ENCODE data around the gene PIK3CD.
A peak's percentile ranks its signal among the peaks of the same experiment; 100 is the strongest.

Gene PIK3CD

DNA sequence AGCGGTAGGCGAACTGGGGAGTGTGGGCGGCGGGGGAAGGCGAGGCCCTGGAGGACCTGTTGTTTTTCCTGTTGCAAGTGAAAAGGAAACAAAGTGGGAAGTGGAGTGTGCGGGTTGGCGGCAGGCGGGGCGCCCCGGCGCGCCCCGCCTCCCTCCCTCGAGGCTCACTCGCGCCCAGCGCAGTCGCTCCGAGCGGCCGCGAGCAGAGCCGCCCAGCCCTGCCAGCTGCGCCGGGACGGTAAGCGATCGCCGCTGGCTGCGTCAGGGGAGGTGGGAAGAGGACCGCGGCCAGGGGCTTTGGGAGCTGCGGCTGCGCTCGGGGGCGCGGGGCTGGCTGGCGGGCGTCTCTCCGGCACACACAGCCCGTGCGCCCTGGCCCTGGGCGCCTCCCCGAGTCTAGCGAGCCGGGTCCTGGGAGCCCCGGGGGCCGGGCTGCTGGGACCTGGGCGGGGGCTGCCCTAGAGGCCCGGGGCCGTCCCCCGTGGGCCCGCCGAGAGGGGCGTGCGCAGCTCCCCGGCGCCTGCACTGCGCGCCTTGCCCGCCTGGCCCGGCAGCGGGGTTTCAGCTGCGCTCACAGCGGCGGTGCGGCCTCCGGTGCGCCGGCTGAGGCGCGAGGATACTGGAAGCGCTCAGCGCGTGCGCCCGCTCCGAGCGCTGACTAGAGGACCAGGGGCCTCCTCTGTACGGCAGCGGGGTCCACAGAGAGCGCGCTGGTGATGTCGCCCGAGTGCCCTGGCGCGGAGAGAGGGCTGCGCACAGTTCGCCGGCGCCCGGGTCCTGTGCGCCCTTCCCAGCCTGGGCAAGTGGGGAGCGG lies at the start of gene PIK3CD:
PIK3CD (plus strand) TSS at position 167 of the 814 bp plus-strand sequence. CDS start 58,725 bp downstream, outside the sequence.
- peak; percentile 51 to 61 for DNase-seq

DNA sequence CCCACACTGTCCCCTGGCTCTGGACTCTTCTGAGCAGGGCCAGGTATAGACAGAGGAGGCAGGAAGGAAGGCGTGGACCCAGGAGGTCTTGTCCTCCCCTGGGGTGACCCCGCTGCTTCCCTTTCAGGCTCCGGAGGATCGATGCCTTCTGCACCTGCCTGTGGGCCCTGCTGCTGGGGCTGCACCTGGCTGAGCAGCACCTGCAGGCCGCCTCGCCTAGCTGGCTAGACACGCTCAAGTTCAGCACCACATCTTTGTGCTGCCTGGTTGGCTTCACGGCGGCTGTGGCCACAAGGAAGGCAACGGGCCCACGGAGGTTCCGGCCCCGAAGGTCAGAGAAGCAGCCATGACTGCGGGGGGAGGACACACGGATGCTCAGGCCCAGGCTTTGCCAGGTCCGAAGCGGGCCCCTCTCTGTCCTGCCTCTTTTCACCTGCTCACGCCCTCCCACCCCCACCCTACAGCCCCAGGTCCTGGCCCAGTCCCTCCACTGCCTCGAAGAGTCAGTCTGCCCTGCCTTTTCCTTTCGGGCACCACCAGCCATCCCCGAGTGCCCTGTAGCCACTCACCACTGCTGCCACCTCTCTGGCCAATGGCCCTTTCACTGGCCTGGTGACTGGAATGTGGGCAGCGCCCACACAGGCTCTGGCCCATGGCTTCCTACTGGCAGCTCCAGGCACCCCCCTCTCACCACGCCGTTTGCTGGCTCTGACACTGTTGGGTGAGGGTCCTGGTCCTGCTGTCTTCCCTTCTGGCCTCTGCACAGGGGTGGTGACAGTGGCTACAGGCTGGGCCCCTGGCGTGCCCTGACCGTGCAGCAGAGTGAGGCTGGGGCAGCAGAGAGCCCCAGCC lies 49.4 kb upstream of the PIK3CD start:
- DNase-seq = no peak

DNA sequence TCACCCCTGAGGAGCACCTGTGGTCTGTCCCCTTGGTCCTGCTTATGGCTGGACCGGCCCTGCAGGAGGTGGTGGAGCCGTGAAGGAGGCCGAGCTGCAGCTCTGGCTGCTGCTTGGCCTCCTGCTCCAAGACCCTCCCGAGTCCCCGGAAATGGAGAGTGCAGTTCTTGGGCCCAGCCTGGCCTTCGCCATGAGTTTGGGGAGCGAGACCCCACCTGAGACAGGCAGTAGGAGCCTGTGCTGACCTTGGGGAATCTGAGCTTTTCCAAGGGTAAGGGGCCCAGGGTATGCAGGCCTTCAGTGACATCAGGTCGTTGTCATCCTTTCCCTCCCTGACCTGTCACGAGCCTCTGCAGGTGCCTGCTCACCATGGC lies 48.8 kb upstream of the PIK3CD start:
- DNase-seq = no peak

DNA sequence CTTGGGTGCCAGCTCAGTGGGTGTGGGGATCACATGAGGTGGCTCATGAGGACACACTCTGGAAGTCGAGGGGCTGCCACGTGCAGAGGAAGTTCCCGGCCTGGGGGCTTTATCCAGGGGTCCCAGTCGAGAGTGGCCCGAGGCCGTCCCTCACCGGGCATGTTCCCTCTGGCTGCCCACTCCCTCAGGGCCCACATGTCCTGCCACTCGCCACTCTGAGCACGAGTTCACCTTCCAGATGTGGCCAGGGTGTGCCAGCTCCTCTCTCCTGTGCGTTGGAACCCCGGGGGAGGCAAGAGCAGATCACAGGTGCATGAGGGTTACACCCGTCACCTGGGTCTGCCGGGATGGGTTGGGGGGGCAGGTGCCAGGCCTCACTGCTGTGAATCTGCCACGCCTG lies 48.2 kb upstream of the PIK3CD start:
- no peak for DNase-seq

- no peak for DNase-seq
Observed at GRCh38 chr1:9603766-9604753, 47.5 kb upstream of the PIK3CD start.

DNA sequence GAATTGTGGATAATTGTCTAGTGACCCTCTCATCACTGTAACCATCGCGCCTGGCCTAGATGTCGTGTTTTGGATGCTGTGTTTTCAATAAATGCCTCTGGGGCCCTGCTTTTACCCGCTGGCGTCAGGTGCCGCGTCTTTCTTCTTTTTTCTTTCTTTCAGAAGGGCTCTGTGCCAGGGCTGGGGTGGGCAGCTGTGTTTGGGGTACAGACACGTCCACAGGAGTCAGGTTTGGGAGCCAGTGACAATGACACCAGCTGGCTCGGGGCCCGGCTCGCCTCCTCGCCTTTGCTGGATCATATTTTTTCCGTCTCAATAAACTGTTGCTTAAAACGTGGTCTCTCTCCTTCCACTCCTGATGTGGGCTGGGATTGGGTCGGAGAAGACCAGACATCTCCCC lies 46.7 kb upstream of the PIK3CD start:
- DNase-seq = no peak

DNA sequence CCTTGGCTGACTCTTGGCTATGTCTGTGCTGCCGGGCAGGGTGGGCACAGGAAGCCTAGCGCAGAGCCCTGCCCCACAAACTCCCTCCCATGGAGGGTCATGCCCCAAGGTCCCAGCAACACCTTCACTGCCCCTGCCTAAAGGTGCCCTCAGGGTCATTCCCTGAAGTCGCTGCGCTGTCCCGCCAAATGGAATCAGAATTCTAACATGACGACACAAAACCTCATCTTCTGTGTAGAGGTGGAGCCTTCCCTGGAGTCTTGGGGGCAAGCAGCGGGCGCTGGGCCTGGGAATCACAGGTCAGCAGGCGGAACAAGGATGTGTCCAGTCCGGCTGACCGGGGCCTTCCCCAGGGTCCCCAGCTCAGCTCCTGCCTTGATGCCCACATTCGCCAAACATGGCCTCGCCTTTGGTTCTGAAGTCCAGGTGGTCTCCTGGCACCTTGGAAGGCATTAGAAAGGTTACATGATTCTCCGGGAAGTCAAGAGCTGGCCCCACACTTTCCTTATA lies 45.5 kb upstream of the PIK3CD start:
- DNase-seq = no peak

GRCh38 chr1:9606458-9606857 lies 45.1 kb upstream of the PIK3CD start:
- DNase-seq = no peak

DNA sequence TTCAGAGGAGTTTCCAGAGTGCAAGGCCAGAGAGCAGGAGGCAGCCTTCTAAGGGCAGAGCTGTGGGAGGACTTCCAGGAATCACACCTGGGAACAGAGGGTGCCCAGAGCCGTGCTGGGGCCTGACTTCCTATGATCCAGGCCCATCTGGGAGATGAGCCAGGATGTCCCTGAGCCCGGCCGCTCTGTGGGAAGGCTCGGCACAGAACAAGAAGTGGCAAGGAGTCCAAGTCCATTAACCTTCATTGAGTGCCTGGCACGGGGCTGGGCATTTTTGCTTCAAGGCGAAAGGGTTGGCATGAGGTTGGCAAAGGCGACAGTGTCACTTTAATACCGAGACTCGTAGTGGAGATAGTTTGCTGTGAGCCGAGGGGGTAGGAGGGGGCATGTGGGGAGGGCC lies 44.6 kb upstream of the PIK3CD start:
- no peak for DNase-seq

DNA sequence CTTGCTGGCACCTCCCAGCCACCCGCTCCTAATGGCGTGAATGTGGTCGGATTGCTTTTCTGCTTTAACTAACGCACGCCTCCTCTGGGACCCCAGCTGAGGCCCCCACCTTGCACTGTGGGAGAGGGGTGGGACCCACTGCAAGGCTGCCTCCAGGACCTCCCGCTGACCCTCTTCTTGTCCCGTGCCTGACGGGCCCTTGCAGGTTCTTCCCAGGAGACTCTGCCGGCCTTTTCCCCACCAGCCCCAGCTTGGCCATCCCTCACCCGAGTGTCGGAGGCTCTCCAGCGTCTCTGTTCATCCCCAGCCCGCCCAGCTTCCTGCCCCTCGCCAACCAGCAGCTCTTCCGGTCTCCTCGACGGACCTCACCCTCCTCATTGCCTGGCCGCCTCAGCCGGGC lies 44.2 kb upstream of the PIK3CD start:
- DNase-seq = no peak

DNA sequence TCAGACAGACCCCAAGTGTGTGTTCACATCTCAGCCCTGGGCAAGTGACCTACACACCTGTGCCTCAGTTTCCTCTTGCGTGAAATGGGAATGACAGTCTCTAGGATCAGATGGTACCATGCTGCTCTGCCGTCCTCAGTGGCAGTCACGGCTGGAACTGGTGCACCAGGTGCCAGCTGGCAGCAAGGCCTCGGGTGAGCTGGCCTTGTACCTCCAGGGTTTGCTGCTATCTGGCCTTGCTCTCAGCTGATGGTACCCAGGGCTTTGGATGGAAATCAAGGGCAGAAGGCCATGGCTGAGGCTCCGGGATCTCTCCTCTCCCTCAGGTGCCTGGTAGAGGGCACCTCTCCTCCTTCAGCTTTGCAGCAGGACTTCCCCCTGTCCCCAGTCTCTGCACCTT lies 41.5 kb upstream of the PIK3CD start:
- no peak for DNase-seq

DNA sequence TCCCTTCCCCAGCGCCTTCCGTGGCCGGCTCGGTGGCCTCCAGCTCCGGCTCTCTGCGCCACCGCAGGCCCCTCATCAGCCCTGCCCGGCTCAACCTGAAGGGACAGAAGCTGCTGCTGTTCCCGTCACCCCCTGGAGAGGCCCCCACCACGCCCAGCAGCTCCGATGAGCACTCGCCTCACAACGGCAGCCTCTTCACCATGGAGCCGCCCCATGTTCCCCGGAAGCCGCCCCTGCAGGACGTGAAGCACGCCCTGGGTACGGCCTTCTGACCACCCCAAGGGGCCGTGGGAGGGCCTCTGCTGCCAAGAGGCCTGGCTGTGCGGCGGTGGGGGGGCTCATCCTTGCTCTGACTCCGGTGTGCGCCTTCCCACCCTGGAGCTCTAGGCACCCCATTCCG lies 41.0 kb upstream of the PIK3CD start:
- DNase-seq = no peak

DNA sequence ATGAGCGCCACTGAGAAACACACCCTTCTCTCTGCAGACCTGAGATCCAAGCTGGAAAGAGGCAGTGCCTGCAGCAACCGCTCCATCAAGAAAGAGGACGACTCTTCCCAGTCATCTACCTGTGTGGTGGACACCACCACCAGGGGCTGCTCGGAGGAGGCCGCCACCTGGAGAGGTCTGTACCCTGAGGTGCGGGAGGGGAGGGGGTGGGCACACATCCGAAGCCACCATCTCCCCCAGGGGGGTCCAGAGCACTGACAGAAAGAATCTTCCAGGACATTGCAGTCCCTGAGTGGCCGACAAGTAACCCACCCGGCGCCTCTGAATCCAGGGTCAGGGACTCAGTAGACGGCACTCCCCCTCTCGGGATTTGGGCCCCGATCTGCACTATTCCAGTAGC lies 39.8 kb upstream of the PIK3CD start:
- no peak for DNase-seq

GRCh38 chr1:9612162-9612845 lies 39.2 kb upstream of the PIK3CD start:
- no peak for DNase-seq

DNA sequence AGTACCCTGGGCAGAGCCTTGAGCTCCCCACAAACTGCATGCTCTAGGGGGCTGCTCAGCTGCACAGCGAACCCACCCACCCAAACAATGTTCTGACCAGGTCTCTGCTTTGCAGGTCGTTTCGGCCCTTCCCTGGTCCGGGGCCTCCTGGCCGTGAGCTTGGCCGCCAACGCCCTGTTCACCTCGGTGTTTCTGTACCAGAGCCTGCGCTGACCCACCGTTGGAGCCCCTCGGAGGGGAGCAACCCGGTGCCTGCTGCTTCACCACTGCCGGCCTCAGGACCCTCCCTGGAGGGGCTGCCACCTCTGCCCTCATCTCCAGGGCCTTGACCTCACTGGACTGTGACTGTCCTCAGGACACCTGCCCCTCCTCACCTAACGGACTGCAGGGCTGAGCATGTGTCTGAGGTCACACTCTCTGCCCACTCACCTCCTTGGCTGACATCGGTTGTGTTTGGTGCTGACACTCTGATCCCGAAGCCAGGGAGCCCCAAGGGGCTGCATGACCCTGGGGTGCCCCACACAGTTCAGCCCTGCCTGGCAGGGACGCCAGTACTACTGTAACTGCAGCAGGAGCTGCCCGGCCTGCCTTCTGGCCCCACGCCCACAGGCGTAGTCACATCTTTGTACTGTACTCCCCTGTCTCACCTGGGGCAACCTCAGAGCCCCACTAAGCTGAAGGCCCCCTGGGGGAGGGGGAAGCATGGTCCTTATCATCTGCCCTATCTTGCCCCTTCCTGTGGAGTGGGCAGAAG lies 38.5 kb upstream of the PIK3CD start:
- DNase-seq = no peak

DNA sequence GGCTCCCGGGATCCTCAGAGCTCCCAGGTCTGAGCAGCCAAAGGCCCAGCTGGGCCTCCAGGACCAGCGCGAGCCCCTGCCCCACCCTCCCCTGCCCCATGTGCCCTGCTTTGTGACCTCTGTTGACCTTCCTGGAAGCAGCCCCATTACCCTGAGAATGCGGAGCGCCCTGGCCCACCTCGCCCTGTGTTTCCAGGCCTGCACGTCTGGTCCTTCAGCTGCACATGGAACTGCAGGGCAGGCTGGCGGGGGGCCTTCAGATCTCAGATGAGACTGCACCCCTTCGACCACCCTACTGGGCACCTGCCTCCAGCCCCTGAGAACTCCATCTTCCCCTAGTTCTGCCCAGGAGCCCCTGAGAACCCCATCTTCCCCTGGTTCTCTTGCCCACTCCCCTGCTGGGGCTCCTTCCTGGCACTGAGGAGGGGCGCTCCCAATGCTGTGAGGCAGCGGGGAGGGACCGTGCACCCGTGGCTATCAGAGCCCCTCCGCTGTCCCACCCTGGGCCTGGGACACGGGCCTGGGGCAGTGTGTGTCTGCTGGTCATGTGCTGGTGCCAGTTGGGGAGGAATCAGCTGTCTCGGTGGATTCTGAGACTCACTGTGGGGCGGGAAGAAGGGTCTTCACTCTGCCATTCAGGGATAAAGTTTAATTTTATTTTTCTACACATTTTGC lies 37.8 kb upstream of the PIK3CD start:
- DNase-seq = no peak

DNA sequence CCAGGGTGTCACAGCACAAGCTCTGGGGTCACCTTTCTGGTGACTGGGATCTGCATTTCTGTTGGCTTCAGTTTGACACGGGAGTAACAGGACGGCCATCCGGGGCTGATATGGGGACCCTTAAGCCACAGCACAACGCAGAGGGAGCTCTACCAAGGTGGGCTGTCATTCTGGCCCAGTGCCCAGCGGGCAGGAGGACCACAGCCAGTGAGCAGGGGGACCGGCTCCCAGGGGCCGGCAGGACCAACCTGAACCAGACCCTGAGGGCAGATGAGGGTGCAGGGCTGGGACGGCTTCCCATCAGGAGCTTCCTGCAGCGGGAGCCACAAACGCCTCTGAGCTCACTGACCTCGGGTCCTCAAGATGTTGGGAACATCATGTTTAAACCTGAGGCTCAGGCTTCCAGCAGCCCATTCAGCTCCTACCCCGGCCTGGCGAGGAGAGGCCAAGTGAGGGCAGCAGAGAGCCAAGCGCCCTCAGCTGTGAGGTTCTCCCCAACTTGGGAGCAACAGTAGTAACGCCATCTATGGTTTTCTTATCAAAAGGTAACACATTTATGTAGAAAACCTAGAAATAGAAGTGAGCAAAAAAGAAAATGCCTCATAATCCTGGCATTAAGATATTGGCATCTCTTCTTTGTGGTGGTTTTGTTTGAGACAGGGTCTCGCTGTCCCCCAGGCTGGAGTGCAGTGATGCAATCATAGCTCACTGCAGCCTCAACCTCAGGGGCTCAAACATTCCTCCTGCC lies 36.0 kb upstream of the PIK3CD start:
- DNase-seq = peak; percentile 61 to 63

DNA sequence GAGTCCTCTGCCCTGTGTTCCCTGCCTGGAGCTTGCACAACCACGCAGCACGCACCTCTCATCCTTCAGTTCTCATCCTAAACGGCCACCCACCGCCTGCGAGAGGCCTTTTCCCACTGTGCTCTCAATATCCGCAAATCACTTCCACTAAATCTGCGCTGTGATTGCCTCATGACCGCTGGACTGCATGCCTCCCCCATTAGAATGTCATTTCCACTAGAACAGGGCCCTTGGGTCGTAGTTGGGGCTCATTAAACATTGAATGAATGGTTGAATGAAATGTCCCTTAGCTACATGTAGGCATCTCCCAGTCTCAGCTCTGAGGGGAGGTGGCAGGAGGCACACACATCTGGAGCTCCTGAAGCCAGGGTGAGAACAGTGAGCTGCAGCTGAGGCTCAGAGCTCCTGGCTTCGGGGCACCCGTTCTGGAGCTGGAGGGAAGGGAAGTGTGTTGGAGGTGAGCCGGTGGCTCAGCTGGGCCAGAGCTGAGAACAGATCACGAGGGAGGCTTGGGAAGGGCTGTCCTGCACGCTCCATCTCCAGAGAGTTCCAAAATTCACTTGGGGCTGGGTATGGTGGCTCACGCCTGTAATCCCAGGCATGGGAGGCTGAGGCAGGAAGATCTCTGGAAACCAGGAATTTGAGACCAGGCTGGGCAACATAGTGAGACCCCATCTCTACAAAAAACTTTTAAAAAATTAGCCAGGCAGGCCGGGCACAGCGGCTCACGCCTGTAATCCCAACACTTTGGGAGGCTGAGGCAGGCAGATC lies 32.4 kb upstream of the PIK3CD start:
- no peak for DNase-seq

DNA sequence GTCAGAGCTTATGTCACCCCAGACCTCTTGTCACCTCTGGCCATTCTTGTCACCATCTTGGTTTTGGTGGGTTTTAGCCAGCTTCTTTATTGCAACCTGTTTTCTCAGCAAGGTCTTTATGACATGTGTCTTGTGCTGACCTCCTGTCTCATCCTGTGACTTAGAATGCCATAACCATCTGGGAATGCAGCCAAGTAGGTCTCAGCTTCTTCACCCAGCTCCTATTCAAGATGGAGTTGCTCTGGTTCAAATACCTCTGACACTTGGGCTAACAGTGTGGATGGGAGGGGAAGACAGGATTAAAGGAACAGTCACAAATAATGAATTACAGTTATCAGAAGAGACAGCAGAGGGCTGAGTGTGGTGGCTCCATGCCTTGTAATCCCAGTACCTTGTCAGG lies 30.5 kb upstream of the PIK3CD start:
- no peak for DNase-seq

All from stimulated activated CD4-positive, alpha-beta T cell treated with anti-CD3 and anti-CD28 coated beads, Interleukin-2, amount 100 ng/mL, for 24 hours (primary cell).